GM21825 (cell line): ENCODE measurements around the gene NANOS3.
"Not testable (repeated sequence)": the region's sequence is repeated elsewhere in the genome, so short reads cannot be mapped to it uniquely, and the experiment has no call there.

ENCODE experiments used
- ATAC-seq: cut with Tn5 transposase; IDR thresholded peaks from one replicate; pipeline ENCODE4 v1.9.1; 2021; ENCODE audit warnings: mild to moderate bottlenecking, moderate library complexity; ENCODE audit not compliant: unreplicated experiment

Gene NANOS3

GRCh38 chr19:13842291-13843103 lies 34.4 kb upstream of the NANOS3 start:
- no peak for ATAC-seq

DNA sequence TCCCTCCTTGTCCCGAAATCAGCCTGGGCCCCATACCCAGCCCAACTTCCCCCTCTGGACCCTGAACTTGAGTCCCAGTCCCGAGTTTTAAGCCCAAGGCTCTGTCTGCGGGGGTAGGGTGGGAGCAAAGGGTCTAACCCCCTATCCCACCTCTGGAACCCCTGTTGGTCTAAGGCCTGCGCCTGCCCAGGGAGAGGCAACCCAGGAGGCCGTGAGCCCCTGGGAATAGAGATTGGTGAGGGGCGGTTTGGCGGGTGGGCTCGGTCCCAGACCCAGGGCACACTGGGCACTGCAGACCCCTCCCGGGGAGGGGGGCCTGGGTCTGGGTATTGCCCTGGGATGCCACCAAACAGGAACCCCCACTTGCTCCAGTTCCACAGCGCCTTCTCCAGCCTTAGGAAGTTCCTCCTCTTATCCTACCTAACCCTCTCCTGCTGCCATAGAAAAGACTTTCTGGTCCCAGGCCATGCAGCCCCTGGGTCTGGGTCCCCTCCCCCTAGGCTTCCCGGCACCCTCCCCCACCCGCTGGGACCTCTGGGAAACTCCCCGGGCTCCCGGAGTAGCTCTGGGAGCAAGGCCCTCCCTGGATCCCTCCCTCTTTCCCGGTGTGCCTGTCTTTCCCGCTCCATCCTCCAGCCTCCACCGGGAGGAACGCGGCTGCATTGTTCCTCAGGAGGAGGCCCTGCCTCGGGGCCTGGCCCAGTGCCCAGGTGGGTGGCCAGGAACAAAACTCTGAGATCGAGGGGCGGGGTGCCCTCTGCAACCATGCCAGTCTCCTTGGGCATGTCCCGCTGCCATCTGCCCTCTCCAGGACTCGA lies 33.6 kb upstream of the NANOS3 start:
- ATAC-seq, result no peak

- no peak for ATAC-seq
Observed at GRCh38 chr19:13844130-13844631, 32.8 kb upstream of the NANOS3 start.

- ATAC-seq, result peak; percentile 53
Observed at GRCh38 chr19:13846557-13847406, 30.2 kb upstream of the NANOS3 start.

GRCh38 chr19:13847407-13848339 lies 29.3 kb upstream of the NANOS3 start:
- ATAC-seq, result peak; percentile 18

- ATAC-seq, result no peak
Observed at GRCh38 chr19:13848340-13848677, 28.6 kb upstream of the NANOS3 start.

DNA sequence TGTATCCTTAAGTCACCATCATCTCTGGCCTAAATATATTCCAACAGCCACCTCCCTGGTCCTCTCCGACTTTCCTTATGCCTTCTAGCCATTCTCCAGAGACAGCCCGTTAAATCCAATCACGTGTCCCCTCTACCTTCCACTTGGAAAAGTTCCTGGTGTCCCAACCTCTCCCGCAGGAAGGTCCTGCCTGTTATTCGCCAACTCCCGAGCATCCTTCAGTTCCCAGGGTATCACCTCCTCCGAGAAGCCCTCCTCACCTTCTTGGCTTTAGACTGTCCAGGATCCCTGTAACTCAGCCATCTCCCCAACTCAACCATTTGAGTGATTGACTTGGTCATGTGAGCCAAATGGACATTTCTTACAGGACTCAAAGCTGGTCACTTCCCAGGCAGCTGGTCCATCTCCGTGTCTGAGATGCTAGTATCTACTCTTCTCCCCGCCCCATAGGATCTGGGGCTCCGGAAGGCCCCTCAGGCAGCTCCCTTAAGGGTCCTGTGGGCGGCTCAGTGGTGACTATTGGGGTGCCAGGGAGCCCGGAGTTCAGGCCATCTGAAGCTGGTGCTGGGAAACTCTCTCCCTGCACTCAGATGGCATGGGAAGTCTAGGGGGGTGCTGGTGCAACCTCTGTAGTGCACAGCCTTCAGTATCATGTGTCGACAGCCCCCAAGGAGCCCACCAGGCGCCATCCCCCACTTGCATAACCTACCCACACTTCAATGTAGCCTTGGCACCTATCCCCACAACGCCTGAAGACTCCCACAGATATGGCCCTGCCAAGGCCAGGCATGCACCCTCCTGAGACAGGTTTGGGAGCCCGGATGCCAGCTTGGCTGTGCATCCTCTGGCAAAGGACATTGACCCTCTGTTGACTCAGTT lies 27.9 kb upstream of the NANOS3 start:
- ATAC-seq, result no peak

DNA sequence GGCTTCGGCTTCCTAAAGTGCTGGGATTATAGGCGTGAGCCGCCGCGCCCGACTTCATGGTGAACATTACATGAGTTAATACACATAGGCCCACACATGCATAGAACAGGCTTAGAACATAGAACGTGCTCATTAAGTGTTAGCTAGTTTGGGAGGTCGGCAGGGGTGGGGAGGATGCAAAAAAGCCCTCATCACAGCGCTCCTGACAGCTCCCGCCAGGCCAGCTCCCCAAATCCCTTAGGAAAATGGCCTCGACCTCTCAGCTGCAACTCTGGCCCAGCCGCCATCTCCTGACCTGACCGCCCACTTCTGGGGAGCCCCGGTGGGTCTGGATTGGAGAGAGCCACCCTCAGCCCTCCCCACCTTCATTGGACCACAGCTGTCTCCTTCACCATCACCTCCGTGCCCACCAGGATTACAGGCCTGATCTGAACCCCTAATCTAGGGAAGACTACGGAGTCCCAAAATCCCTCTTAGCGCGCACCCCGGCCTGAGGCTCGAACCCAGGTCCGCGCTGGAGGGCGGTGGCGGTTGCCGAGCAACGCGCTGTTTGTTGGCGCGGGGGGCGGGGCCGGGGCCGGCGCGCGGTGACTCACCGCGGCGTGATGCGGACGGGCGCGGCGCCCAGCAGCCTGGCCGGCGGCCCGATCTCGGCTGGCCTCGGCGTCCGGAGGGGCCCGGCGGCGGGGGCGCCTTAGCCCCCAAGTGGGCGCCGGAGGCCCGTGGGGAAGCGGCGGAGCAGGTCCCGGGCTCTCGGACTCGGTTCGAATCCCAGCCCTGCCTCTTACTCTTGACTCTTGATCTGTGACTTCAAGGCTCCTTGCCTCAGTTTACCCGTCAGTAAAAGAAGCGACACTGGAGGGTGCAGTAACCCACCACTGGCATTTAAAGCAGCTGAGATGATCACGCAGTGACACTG lies 26.7 kb upstream of the NANOS3 start:
- no peak for ATAC-seq

DNA sequence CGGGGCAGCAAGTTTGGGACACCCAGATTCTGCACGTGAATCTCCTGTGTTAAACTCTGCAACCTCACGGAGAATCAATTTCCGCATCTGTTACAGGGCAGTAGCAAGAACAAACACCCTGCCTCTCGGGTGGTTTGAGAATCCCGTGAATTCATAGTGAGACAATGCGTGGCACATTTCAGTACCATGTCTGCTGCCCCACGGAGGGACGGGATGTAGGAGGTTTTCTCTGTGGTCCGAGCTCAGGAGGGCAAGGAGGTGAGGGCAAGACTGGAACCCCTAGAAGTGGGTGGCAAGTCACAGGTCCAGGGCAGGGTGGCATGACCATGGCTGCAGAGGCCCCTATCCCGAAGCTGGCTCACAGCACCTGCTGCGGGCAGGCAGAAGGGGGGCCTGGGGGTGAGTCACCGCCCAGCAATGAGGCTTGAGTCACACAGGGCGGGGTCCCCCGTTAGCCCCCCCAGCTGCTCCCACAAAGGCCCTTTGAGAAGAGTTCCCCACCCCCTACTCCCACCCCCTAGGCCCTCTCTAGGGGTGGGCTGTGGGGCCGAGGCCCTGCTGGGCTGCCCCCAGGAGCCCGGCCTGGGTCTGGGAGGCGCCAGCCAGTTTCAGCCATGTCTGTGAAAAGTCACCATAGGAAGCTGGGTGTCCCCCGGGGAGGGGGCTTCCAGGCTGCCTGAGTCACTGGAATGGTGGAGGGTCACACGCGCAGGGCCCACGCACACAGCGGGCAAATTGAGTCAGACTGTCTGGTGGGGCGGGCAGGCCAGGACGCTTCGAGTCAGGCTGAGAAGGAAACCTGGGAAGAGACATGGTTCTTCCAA lies 25.8 kb upstream of the NANOS3 start:
- ATAC-seq, result no peak

DNA sequence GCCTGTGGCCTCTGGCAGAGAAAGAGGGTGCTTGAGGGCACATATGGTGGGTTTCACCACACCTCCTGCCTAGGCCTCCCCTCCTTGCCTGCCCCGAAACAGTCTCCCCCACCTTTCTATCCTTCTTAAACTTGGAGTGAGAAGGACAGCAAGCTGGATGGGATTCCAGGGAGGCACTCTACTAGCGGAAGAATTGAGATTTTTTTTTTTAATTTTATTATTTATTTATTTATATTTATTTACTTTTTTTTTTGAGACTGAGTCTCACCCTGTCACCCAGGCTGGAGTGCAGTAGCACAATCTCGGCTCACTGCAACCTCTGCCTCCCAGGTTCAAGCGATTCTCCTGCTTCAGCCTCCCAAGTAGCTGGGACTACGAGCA lies 25.2 kb upstream of the NANOS3 start:
- ATAC-seq, result not testable (repeated sequence)

DNA sequence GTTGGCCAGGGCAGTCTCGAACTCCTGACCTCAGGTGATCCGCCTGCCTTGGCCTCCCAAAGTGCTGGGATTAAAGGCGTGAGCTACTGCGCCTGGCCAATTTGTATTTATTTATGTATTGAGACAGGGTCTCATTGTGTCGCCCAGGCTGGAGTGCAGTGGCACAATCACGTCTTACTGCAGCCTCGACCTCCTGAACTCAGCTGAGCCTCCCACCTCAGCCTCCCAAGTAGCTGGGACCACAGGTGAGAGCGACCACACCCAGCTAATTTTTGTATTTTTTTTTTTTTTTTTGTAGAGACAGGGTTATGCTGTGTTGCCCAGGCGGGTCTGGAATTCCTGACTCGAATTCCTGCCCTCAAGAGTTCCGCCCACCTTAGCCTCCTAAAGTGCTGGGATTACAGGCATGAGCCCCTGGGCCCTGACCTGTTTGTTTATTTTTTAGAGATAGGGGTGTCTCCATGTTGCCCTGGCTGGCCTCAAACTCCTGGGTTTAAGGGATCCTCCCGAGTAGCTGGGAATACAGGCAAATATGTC lies 24.7 kb upstream of the NANOS3 start:
- not testable (repeated sequence) for ATAC-seq

GRCh38 chr19:13856497-13856896 lies 20.4 kb upstream of the NANOS3 start:
- no peak for ATAC-seq

DNA sequence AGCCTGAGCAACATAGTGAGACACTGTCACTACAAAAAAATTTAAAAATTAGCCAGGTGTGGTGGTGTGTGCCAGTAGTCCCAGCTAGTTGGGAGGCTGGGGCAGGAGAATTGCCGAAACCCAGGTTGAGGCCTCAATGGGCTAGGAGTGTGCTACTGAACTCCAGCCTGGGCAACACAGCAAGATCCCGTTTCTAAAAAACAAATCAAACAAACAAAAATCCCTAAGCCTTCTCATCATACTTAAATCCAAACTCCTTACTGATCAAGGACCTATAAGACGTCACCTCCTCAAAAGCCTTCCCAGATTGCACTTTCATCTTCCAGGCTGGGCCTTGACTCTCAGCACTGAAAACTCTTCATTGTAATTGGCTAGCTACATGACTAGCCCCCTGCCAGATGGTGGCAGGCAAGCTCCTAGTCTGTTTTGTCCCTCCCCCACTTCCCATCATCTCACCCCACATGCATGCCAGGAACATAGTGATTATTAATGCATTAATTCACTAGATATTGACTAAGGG lies 17.5 kb upstream of the NANOS3 start:
- ATAC-seq, result no peak

GRCh38 chr19:13860679-13861391 lies 16.1 kb upstream of the NANOS3 start:
- ATAC-seq, result no peak

- ATAC-seq, result peak; percentile 29
Observed at GRCh38 chr19:13861392-13861713, 15.6 kb upstream of the NANOS3 start.
